ENCODE data around the gene EXOC3L1. TPM values are rescaled to one million over a fixed set of nuclear protein-coding genes. Genes with fewer than 3 reads are reported as not detected.

EXOC3L1 gene, protein sequence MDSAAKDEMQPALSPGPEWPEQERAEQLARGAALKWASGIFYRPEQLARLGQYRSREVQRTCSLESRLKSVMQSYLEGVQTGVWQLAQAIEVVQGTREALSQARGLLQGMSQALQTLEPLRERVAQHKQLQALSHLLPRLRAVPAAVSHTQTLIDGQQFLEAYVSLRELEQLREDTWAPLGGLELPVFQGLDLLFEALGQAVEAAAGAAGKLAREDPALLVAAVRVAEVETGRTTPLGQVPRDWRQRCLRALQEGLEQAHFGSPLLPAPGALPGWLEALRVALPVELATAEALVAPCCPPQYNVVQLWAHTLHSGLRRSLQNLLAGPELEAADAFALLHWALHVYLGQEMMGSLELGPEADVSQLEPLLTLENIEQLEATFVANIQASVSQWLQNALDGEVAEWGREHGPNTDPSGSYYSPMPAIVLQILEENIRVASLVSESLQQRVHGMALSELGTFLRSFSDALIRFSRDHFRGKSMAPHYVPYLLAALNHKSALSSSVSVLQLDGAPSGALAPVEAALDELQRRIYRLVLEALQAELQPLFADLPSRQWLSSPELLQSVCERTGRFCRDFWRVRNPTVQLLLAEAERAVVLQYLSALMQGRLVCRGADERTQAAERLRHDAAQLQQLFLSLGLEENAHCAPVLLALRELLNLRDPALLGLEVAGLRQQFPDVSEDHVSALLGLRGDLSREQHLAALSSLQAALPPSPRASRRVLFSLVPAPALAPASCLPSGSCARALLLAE
- total RNA-seq (2022; extraction: Qiagen RNA extraction), result 0.06 to 0.32 TPM (median 0.23 TPM) in 4 of 5 replicates, not detected in the other

GRCh38 chr16:67190041-67190440 is at the start of gene EXOC3L1:
Gene EXOC3L1 (minus strand): TSS chr16:67190136. CDS start chr16:67189676, 460 bp downstream.

DNA sequence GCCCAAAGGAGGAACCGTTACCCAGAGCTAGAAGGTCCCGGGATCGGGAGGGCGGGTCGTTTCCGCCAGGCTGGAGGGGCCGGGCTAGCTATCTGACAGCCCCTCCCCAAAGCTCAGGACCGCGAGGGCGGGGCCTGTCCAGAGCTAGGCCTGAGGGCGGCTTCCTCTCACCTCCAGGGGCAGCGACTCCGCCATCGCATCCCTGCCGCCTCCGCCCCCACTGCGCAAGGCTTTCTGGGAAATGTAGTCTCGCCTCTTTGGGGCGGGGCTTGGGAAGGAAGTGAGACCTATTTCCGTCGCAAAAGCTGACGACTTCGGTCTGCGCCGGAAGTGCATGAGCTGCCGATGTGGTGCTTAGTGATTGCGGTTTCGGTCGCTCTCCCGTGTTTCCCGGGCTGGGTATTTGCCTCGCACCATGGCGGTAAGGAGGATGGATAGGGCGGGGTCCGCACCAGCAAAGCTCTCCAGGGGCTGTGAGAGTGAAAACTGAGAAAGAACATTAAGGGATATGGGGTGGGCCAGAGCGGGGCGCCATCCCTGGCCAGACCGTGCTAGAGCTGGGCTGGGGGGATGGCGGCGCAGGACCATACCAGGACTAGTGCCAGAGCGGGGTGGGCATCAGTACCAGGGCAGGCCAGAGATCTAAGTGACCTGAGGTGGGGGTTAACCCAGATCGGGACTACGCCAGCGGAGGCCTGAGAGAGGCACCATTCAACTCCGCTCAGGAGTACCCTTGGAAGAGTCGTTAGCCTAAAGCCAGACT is 37.0 kb upstream of the EXOC3L1 start, which contains the start of gene TMEM208:
Gene TMEM208, plus strand, starts transcription at position 327 of the 763 bp plus-strand sequence. Its CDS starts 89 bp downstream, at position 416.

DNA sequence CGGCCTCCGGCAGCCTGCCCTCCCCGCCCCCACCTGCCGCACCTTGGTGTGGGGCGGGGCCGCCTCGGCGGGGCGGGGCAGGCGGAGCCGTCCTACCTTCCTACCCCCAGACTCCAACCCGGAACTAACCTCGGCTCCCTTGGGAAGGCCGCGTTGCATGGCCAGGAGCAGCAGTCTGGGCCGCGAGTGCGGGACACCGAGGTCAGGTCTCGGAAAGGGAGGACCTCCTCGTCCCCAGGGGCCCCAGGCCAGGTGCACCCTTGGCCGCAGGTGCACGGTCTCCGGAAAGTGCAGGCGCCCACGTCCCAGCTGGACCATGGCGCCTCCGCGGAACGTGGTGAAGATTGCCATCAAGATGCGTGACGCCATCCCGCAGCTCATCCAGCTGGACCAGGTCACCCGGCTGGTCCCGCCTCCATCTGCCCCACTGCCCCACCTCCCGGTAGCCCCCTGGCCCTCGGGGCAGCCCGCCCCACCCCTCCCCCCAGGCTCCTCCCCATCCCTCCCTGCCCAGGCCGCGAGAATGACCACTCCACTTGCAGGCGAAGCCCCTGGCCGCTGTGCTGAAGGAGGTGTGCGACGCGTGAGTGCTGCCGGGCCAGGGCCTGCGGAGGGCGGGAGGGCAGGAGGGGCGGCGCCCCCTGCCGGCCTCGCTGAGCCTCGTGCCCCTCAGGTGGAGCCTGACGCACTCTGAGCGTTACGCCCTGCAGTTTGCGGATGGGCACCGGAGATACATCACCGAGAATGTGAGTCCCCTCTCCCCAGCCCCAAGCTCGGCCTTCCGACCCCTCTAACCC is 9.3 kb upstream of the EXOC3L1 start, which contains the start of gene ELMO3:
Gene ELMO3, plus strand, starts transcription at position 121 of the 797 bp plus-strand sequence. Its CDS starts 196 bp downstream, at position 317.

DNA sequence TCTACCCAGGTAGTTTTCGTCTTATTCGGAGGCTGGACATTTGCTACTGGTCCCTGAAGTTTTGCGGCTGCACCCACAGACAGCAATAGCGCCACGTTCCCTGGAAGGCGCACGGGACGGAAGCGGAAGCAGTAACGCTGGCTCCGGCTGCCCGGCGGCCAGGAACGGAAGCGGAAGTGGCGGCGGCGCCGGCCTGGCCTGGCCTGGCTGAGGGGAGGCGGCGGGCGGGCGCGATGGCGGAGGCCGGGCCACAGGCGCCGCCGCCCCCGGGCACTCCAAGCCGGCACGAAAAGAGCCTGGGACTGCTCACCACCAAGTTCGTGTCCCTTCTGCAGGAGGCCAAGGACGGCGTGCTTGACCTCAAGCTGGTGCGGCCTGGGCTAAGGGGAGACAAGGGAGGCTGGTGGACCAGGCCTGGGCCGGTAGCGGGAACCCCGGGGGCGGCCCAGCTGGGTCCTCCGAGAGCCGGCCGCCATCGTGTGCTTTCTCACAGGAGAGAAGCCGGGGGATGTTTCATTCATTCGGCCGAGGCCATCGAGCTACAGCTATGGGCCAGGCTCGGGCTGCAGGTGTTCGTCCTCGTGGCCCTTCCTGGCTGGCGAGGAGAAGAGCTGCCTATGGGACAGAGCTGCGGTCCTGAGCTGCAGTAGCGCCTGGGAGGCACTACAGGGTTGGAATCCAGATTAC is 2.2 kb upstream of the EXOC3L1 start, which contains the start of gene E2F4:
Gene E2F4, plus strand, starts transcription at position 161 of the 687 bp plus-strand sequence. Its CDS starts 73 bp downstream, at position 234.

DNA sequence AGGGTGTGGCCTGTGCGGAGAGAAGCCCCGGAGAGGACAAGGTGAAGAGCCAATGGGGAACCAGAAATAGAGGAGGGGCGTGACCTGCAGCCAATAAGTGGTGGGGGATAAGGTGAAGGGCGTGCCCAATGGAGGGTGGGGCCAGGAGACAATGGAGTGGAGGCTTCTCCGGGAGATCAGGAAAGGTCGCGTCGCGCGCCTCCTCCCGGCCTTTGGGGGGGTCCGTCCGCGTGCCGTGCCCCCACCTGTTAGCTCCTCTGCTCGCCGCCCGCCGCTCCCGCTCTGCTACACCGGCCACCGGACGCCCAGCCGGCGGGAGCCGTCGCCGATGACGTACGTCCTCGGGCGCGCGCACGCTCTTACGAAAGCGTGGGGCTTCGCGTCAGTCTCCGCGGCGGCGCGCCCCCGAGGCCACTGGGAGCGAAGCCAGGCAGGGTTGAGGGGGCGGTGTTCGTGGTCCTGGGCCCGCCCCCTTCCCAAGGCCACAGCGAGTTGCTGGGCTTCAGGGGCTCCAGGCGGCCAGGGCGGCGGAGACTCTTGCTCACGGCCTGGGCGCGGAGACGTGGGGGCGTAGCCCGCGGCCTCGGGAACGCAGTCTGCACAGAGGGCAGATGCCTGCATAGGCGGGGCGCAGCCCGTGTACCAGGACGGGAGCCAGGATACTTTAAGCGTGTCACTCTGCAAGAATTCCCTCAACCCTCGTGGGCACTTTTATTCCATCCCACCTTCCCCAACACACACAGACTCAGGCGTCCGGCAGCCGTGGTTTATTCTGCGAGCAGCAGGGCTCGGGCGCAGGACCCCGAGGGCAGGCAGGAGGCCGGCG is 6.1 kb downstream of the EXOC3L1 start, which contains the start of gene MATCAP1:
Gene MATCAP1, minus strand, starts transcription at position 337 of the 826 bp plus-strand sequence. CDS start 3,353 bp downstream, outside the sequence.

DNA sequence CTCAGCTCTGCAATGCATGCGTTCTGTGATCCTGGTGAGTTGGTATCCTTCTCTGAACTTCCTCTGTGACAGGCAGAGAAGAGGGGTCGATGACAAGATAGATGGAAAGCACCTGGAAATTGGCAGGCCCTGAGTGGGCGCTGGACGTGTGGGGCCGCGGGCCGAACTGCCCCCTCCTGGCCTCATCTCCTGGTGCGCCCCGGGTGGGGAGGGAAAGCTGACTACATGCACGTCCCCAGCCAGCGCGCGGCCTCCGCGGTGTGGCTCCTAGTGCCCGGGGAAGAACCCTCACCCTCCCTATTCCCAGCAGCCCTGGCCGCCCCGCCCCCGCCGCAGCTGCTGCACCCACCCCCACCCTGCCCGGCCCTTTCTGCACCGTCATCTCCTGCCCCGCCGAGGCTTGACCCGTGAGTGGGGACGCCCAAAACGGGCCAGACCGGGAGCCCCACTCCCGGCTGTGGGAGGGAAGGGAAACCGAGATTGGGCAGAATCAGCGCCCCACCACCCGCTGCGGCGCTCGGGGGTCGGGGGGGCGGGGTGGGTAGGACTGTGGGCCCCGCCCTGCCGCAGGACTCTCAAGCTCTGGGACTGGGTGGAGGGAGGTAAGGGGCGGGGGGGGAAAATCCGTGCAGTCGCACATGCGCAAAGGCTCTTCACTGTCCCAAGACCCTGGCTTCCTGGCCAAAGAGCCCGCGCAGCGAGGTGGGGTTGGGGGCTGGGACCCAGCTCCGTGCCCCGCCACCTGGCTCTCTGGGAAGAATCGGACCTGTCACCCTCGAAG is 19.6 kb downstream of the EXOC3L1 start, which contains the start of gene NOL3:
Gene NOL3, plus strand, starts transcription at position 371 of the 781 bp plus-strand sequence.

DNA sequence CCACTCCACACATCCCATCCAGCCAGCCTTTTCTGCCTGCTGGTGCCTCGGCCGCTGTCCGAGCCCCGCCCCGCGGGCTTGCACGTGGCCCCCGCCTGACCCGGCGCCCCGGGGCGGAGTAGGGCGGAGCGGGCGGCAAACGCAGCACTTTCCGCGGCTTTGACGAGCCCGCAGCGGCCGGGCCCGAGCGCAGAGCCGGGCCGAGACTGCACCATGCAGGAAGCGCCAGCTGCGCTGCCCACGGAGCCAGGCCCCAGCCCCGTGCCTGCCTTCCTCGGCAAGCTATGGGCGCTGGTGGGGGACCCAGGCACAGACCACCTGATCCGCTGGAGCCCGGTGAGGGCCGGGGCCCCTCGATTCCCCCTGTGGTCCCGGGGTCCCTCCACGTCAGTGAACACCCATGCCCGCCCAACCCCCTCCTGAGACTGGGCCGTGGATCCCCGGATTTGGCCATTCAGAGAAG is 25.3 kb downstream of the EXOC3L1 start, which contains the start of gene HSF4:
Gene HSF4, plus strand, starts transcription at position 147 of the 463 bp plus-strand sequence. Its CDS starts 67 bp downstream, at position 214.

DNA sequence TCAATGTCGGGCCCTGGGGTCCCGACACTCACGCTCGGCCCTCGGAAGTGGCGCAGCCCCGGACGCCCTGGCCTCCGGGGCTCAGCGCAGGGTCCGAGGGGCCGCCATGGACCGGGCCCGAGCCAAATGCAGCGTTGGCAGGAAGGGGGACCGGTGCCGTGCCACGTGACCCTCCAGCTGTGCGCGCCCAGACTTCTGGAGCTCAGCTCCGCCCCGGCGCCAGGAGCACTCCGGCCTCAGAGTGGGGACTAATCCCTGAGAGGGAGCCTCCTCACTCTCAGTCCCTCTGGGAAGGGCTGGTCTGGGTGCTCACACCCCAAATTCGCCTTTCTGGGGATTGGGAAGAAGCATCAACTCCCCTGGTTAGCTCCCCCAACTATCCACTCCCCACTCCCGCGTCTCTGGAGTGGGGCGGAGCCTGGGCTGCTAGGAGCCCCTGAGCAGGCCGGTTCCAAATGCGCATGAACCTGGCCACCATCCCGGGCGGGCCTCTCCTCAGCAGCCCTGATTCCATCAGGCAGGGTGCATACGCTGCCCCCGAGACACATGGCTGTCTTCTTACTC is 39.0 kb downstream of the EXOC3L1 start, which contains the start of gene B3GNT9:
Gene B3GNT9, minus strand, starts transcription at position 166 of the 564 bp plus-strand sequence. CDS start 513 bp downstream, outside the sequence.

Other genes with a start within 250 kb of the EXOC3L1 start
- gene CES3, start 228.9 kb downstream of the EXOC3L1 start, total RNA-seq (2022; extraction: Qiagen RNA extraction), result 2.3 to 3.6 TPM (median 2.4 TPM) in 5 replicates
- 1.9 to 3.3 TPM (median 2.9 TPM) in 5 replicates for gene CES4A, start 201.5 kb downstream of the EXOC3L1 start, total RNA-seq (2022; extraction: Qiagen RNA extraction)
- 43.4 to 64.6 TPM (median 52.4 TPM) in 5 replicates for gene CBFB, start 161.0 kb downstream of the EXOC3L1 start, total RNA-seq (2022; extraction: Qiagen RNA extraction)
- 22.3 to 24.6 TPM (median 22.8 TPM) in 5 replicates for gene PHAF1, start 80.2 kb downstream of the EXOC3L1 start, total RNA-seq (2022; extraction: Qiagen RNA extraction)
- 7.4 to 10.0 TPM (median 9.2 TPM) in 5 replicates for gene B3GNT9, start 39.1 kb downstream of the EXOC3L1 start, total RNA-seq (2022; extraction: Qiagen RNA extraction)
- 15.2 to 21.9 TPM (median 21.3 TPM) in 5 replicates for gene TRADD, start 30.2 kb downstream of the EXOC3L1 start, total RNA-seq (2022; extraction: Qiagen RNA extraction)
- 5.8 to 11.5 TPM (median 8.5 TPM) in 5 replicates for gene FBXL8, start 30.2 kb downstream of the EXOC3L1 start, total RNA-seq (2022; extraction: Qiagen RNA extraction)
- gene HSF4, start 25.4 kb downstream of the EXOC3L1 start, total RNA-seq (2022; extraction: Qiagen RNA extraction), result 12.2 to 21.9 TPM (median 16.8 TPM) in 5 replicates
- 73.1 to 97.4 TPM (median 92.2 TPM) in 5 replicates for gene NOL3, start 19.6 kb downstream of the EXOC3L1 start, total RNA-seq (2022; extraction: Qiagen RNA extraction)
- gene MATCAP1, start 6.2 kb downstream of the EXOC3L1 start, total RNA-seq (2022; extraction: Qiagen RNA extraction), result 4.2 to 8.5 TPM (median 6.5 TPM) in 5 replicates
- 81.7 to 103 TPM (median 94.2 TPM) in 5 replicates for gene E2F4, start 2.0 kb upstream of the EXOC3L1 start, total RNA-seq (2022; extraction: Qiagen RNA extraction)
- gene ELMO3, start 9.0 kb upstream of the EXOC3L1 start, total RNA-seq (2022; extraction: Qiagen RNA extraction), result 0.70 to 1.8 TPM (median 1.1 TPM) in 5 replicates
- 82.1 to 103 TPM (median 91.2 TPM) in 5 replicates for gene TMEM208, start 37.0 kb upstream of the EXOC3L1 start, total RNA-seq (2022; extraction: Qiagen RNA extraction)
- gene FHOD1, start 57.3 kb upstream of the EXOC3L1 start, total RNA-seq (2022; extraction: Qiagen RNA extraction), result 40.2 to 67.1 TPM (median 60.9 TPM) in 5 replicates
- gene SLC9A5, start 58.8 kb upstream of the EXOC3L1 start, total RNA-seq (2022; extraction: Qiagen RNA extraction), result 1.1 to 1.9 TPM (median 1.5 TPM) in 5 replicates
- 9.7 to 17.3 TPM (median 14.6 TPM) in 5 replicates for gene PLEKHG4, start 89.4 kb upstream of the EXOC3L1 start, total RNA-seq (2022; extraction: Qiagen RNA extraction)
- 0.08 to 0.44 TPM (median 0.20 TPM) in 4 of 5 replicates, not detected in the other for gene KCTD19, start 136.6 kb upstream of the EXOC3L1 start, total RNA-seq (2022; extraction: Qiagen RNA extraction)
- gene LRRC36, start 136.7 kb upstream of the EXOC3L1 start, total RNA-seq (2022; extraction: Qiagen RNA extraction), result 0.08 to 0.09 TPM in 2 of 5 replicates, not detected in the others
- gene TPPP3, start 203.4 kb upstream of the EXOC3L1 start, total RNA-seq (2022; extraction: Qiagen RNA extraction), result 9.1 to 16.5 TPM (median 14.0 TPM) in 5 replicates
- gene ZDHHC1, start 226.3 kb upstream of the EXOC3L1 start, total RNA-seq (2022; extraction: Qiagen RNA extraction), result 4.8 to 8.1 TPM (median 7.1 TPM) in 5 replicates
- gene HSD11B2, start 241.0 kb upstream of the EXOC3L1 start, total RNA-seq (2022; extraction: Qiagen RNA extraction), result 1.6 to 2.4 TPM (median 2.1 TPM) in 5 replicates

Data from A549 treated with Mapracorat at 1 μM for 4 hours (cell line).